ENCODE results near the gene PCED1B. TPM values are rescaled to one million over a fixed set of nuclear protein-coding genes. Genes with fewer than 3 reads are reported as not detected.

Gene PCED1B
- total RNA-seq, 1 experiment from 2014 or later = 0.86 TPM

GRCh38 chr12:47156167-47156736 lies 76.8 kb downstream of the PCED1B start:
- Histone ChIP-seq H3K9me2 (ENCODE audit: insufficient read depth) (no peaks in the 10 kb centered on the region), H3K9ac (ENCODE audit: low read length) (no peak overlapping the region), H3K4me1 (ENCODE audit: control insufficient read depth in 1 of 2, insufficient read depth in 2 of 2, low read length in 2 of 2) (no peaks in the 10 kb centered on the region), H2AFZ (ENCODE audit: low read depth, low read length, poor library complexity, severe bottlenecking) (no peak overlapping the region), H3K27me3 (ENCODE audit: insufficient read depth, low read length) (no peaks in the 10 kb centered on the region), H3K4me3 (replicated peaks in 1 of 2; ENCODE audit: low read depth in 1 of 2, low read length in 2 of 2) (no peak overlapping the region), H3K36me3 (ENCODE audit: control insufficient read depth in 1 of 2, insufficient read depth in 2 of 2, low read length in 2 of 2) (no peaks in the 10 kb centered on the region), H3K79me2 (ENCODE audit: insufficient read depth, low read length) (no peaks in the 10 kb centered on the region), H4K20me1 (ENCODE audit: insufficient read depth) (no peaks in the 10 kb centered on the region), H3K9me3 (ENCODE audit: control insufficient read depth in 1 of 2, insufficient read depth in 1 of 2, low read depth in 1 of 2, low read length in 2 of 2) (no peaks in the 10 kb centered on the region), H3K4me2 (ENCODE audit: low read length) (no peak overlapping the region), H3K27ac (ENCODE audit: low read depth, low read length) (no peak overlapping the region)
- TF ChIP-seq ZBTB33 (IDR thresholded peaks at IDR 0.05; ENCODE audit: extremely low read depth, insufficient replicate concordance, low read length) (no peak), CTCF (IDR thresholded peaks at IDR 0.05 in 2 of 3, conservative IDR thresholded peaks at IDR 0.05 in 1 of 3; ENCODE audit: borderline replicate concordance in 1 of 3, insufficient read depth in 1 of 3, low read depth in 2 of 3, low read length in 2 of 3) (no peak), ZNF274 (IDR thresholded peaks at IDR 0.05; ENCODE audit: low read depth, low read length) (no peak), YY1 (IDR thresholded peaks at IDR 0.05; ENCODE audit: extremely low read depth, insufficient replicate concordance, low read depth, low read length) (no peak), EZH2phosphoT487 (IDR thresholded peaks at IDR 0.05; ENCODE audit: borderline replicate concordance) (no peak), EGR1 (IDR thresholded peaks at IDR 0.05; ENCODE audit: low read depth) (no peak), ZFX (IDR thresholded peaks at IDR 0.05) (no peak), POLR2A (IDR thresholded peaks at IDR 0.05; ENCODE audit: borderline replicate concordance, extremely low read depth, insufficient read depth, insufficient read length) (no peak), RAD21 (IDR thresholded peaks at IDR 0.05; ENCODE audit: low read depth) (no peak), FOSL1 (IDR thresholded peaks at IDR 0.05; ENCODE audit: low read depth) (no peak), TCF7L2 (IDR thresholded peaks at IDR 0.05; ENCODE audit: borderline replicate concordance, extremely low read depth, insufficient read depth, insufficient read length) (no peak), SRF (IDR thresholded peaks at IDR 0.05; ENCODE audit: low read depth) (no peak), MAX (IDR thresholded peaks at IDR 0.05) (no peak)
- BruUV-seq (replicated peaks) = no TSS peak
- intact Hi-C loops (cut with micrococcal nuclease) = no loop called here
- RAD21 ChIA-PET (ENCODE audit: low non-redundant PET in 1 of 2, low total read pairs in 2 of 2, uncharacterized antibody in 2 of 2, unreplicated experiment in 2 of 2) = no interaction called here
- CTCF ChIA-PET = no interaction called here
- DNase-seq (ENCODE audit: low read depth, low spot score) (no peak), ATAC-seq (no peak)
- POLR2A ChIA-PET = no interaction called here

Data from HCT116 (cell line).